GM13976 (cell line): Measurements from ENCODE around the gene AMZ2.
"Not testable (repeated sequence)": the region's sequence is repeated elsewhere in the genome, so short reads cannot be mapped to it uniquely, and the experiment has no call there.

Experiments
- DNase-seq: peaks from one replicate; pipeline ENCODE4 v3.0.0; 2012; ENCODE audit warnings: low spot score
- in situ Hi-C: fragments of 300-500 bp; cut with MboI; formaldehyde crosslinking; loops from one replicate; pipeline ENCODE4 v1.12.0; 2022; ENCODE audit warnings: low sequenced_read_pairs, mixed read lengths, inconsistent platforms; ENCODE audit not compliant: unreplicated experiment
- TF ChIP-seq, protein P1 (sequence below): IDR thresholded peaks from 2 replicates; pipeline ENCODE4 v1.5.1; 2012; ENCODE audit warnings: borderline replicate concordance, mild to moderate bottlenecking; ENCODE audit not compliant: insufficient read depth; ENCODE audit errors: extremely low read depth, missing control alignments, control extremely low read depth

Gene AMZ2

DNA sequence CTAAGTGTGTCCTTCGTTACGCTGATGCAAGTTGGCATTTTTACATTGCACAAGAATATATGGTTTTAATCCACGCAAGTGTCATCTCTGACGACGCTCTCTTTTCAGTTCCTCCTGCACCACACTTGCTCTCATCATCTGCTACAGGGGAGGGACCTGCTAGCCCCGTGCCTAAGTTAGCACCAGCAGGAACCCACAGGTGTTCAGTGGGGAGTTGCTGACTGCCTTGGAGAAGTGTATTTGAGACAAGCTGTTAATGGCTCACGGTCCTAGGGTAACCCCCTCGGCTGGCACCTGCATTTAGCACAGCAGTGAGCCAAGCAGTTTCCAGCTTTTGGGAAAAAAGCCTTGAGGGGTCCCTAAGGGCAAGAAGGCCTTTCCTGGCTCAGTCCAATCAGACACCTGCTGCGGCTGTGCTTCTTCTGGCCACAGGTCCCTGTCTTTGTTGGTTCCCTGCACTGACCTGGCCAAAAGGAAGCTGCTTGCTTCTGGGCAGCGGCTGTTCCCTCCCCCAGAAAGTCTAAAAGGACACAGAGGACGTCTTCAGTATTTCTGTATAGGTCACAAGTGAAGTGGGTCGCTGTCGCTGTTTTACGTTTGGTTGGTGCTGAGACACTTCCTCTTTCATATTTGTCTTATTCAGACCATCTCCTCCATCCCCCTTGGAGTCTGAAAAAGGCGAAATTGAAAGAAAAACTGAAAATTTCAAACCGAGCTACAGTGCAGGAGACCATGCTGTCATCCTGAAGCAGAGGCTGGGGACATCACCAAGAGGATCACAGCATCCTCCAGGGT lies 10.3 kb upstream of the AMZ2 start:
- peak; percentile 68 for DNase-seq
- in situ Hi-C loops, result not testable (repeated sequence)

DNA sequence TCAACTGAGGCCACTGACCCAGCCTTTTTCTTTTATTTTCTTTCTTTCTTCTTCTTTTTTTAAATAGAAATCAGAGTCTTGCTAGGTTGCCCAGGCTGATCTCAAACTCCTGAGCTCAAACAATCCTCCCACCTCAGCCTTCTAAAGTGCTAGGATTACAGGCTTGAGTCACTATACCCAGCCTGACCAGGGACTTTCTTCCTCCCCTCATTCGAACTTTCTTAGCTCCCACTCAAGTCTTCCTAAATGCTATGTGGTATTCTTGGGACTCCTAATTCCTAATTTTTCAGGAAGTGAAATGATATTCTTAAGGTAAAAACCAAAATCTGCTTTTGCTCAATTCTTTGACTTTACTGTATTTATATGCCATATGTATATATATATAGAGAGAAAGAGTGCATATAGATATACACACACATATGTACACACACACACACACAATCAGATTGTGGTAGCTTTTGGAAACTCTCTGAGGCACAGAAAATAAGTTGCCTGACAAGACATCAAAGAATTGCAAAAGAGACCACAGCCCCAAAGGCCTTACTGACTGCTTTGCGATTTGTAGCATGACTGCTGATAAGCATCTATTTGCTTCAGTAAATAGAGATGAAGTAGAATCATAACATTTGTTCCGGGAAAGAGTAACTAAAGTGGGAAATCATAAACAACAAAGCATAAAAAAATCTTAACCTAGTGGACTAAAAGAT lies 9.5 kb upstream of the AMZ2 start:
- TF ChIP-seq, protein P1, sequence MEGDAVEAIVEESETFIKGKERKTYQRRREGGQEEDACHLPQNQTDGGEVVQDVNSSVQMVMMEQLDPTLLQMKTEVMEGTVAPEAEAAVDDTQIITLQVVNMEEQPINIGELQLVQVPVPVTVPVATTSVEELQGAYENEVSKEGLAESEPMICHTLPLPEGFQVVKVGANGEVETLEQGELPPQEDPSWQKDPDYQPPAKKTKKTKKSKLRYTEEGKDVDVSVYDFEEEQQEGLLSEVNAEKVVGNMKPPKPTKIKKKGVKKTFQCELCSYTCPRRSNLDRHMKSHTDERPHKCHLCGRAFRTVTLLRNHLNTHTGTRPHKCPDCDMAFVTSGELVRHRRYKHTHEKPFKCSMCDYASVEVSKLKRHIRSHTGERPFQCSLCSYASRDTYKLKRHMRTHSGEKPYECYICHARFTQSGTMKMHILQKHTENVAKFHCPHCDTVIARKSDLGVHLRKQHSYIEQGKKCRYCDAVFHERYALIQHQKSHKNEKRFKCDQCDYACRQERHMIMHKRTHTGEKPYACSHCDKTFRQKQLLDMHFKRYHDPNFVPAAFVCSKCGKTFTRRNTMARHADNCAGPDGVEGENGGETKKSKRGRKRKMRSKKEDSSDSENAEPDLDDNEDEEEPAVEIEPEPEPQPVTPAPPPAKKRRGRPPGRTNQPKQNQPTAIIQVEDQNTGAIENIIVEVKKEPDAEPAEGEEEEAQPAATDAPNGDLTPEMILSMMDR, result no peak
- in situ Hi-C loops, result no loop called here
- DNase-seq, result no peak

DNA sequence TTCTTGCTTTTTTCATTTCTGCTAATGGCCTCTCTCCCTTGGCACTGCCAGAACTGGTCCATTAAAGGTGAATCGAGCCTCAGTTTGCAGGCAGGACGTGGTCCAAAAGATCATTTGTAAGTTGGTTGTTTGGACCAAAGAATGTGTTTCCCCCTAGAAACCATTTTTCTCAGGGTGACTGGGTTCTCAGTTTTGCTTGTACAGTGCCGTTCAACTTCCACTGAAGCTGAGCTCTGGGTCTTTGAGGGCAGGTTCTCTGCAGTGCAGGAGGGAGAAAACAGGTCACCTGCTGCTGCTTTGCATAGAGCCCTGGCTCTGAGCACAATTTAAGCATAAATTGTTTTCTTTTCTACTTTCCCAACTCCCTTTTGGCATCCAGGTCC lies 9.0 kb upstream of the AMZ2 start:
- DNase-seq, result no peak
- TF ChIP-seq, protein P1, result no peak
- in situ Hi-C loops, result no loop called here

DNA sequence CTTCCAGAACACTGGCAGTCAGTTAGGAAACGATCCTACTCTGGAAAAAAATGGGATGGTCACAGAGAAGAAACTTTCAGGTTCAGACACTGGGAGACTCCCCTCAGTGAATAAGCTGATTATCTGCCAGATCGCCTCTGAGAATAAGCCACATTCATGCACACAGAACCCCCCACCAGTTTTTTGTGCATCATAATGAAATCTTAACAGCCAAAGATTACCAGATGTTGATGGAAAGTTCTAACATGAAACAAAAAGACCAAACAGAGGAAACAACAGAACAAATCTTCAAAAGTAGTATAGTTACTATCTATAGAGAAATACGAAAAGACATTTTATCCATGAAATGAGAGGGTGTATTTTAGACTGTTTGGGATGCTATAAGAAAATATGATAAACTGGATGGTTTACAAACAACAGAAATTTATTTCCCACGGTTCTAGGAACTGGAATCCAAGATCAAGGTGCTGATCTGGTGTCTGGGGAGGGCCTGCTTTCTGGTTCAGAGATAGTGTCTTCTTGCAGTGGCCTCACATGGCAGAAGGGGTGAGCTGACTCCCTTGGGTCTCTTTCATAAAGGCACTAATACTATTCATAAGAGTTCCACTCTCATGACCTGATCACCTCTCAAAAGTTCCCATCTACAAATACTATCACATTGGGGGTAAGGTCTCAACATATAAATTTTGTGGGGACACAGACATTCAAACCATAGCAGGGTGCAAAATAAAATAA lies 8.0 kb upstream of the AMZ2 start:
- no peak for DNase-seq
- TF ChIP-seq, protein P1, result no peak
- in situ Hi-C loops, result no loop called here

DNA sequence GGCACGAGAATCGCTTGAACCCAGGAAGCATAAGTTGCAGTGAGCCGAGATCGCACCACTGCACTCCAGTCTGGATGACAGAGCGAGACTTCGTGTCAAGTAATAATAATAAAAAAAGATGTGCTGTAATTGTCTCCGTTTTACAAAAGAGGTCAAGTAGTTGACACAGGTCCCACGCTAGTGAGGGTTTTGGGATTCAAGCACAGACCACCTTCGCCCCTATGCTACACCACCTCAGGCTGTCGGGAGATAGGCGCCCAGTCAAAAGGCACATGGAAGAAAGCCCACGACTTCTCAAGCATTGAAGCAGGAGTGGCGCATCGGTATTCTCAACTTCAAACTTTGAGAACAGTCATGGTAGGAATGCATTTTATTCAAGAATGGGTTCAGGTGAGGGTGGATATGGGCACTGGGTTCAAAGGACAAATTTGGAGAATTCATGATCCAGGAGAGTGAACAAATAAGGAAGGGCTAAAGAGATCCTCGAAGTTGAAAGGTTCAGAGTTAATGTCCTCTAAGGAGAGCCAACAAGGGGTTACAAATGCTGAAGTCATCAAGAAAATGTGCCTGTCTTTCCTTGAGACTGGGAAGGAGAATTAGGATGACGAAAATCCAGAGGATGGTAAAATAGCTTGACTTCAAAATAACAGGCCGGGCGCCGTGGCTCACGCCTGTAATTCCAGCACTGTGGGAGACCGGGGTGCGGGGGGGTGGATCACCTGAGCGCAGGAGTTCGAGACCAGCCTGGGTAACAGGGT lies 1.4 kb upstream of the AMZ2 start:
- DNase-seq, result no peak
- in situ Hi-C loops, result no loop called here
- TF ChIP-seq, protein P1, result no peak

DNA sequence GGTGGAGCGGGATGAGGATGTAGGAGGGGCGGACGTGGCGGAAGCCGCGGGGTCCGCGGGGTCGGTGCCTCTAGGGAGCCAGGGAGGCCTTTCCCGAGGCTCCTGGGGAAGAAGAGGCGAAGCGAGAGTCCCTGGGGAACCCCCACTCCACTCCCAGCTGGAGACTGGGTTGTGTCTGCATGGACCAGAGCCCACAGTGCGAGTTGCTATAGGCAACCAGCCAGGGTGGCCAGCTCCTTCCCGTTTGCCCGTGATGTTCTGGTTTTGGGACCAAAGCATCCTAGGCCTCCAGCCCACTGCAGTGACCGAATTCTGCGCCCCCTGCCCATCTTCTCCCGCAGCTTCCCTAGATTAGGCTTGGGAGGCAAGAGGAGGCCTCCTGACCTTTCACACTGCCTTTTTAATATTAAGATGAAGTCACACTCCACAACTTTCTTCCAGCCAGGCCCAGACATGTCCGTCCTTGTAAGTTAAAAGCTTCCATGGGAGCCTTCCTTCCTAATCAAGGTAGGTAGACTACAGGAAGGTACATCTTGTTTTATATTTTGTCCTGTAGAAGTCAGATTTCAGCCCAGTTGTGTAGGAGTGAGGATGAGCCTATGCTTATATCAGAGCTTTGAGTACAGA lies 469 bp downstream of the AMZ2 start:
- TF ChIP-seq, protein P1, result no peak
- no peak for DNase-seq
- in situ Hi-C loops, result no loop called here
